ENCODE data around the gene CCDC172. TPM values are rescaled to one million over a fixed set of nuclear protein-coding genes. Genes with fewer than 3 reads are reported as not detected.

CCDC172 gene
- total and polyA plus RNA-seq, 2 of the 4 experiments (the other 2 are of a cell fraction), result not detected

GRCh38 chr10:116382290-116382689 is 58.0 kb downstream of the CCDC172 start:
- dilution Hi-C loops (cut with HindIII; ENCODE audit: low sequenced_read_pairs, unreplicated experiment), result no loop called here
- no TSS peak for BruUV-seq (replicated peaks)
- CTCF ChIA-PET, result no interaction called here

More at GRCh38 chr10:116382290-116382689, 58.0 kb downstream of the CCDC172 start:
- Histone ChIP-seq H3K14ac (replicated peaks; ENCODE audit: low read depth, low read length) (no peak overlapping the region), H3K27me3 (ENCODE audit: control insufficient read depth, insufficient read depth, low read length) (no peaks in the 10 kb centered on the region), H3K4ac (ENCODE audit: low read depth, low read length) (no peak overlapping the region), H4K91ac (ENCODE audit: insufficient read depth, low read depth, low read length) (no peak overlapping the region), H2BK15ac (ENCODE audit: low read depth, low read length) (no peak overlapping the region), H2AK9ac (replicated peaks; ENCODE audit: low read depth, low read length, poor library complexity) (no peak overlapping the region), H4K20me1 (ENCODE audit: insufficient read depth, low read length) (no peaks in the 10 kb centered on the region), H3K4me1 (ENCODE audit: control insufficient read depth, insufficient read depth, low read length) (no peaks in the 10 kb centered on the region), H3K79me1 (ENCODE audit: low read depth in 1 of 2, low read length in 2 of 2) (no peaks in the 10 kb centered on the region), H3K18ac (ENCODE audit: low read depth, low read length) (no peak overlapping the region), H4K8ac (ENCODE audit: low read depth in 2 of 2, low read length in 2 of 2) (no peak overlapping the region), H3K9me3 (ENCODE audit: control insufficient read depth, insufficient read depth, low read length) (no peaks in the 10 kb centered on the region), H3K4me3 (ENCODE audit: insufficient read depth, low read depth, low read length) (no peak overlapping the region), H3K4me2 (ENCODE audit: low read depth, low read length) (no peak overlapping the region), H2BK120ac (ENCODE audit: low read depth, low read length) (no peak overlapping the region), H4K5ac (ENCODE audit: low read depth, low read length) (no peak overlapping the region), H2BK20ac (ENCODE audit: low read depth, low read length) (no peak overlapping the region), H3K23ac (ENCODE audit: low read depth, low read length) (no peak overlapping the region), H3K9me1 (ENCODE audit: insufficient read depth, low read length) (no peaks in the 10 kb centered on the region), H3K56ac (ENCODE audit: extremely low read depth, insufficient read depth, low read length) (no peak overlapping the region), H3K36me3 (ENCODE audit: control insufficient read depth, insufficient read depth, low read length) (no peaks in the 10 kb centered on the region), H3K9ac (ENCODE audit: low read depth, low read length) (no peak overlapping the region), H3K27ac (ENCODE audit: insufficient read depth, low read length) (no peak overlapping the region), H2AFZ (replicated peaks; ENCODE audit: low read length, poor library complexity) (no peak overlapping the region), H2AK5ac (ENCODE audit: low read depth, low read length) (no peak overlapping the region), H2BK5ac (ENCODE audit: low read depth, low read length, poor library complexity, severe bottlenecking) (no peak overlapping the region)
- DNase-seq, result no peak
- in situ Hi-C loops (cut with MboI; ENCODE audit: low sequenced_read_pairs) (loop anchor here (25.0 kb wide), 1 partner anchor 1020 kb away; no protein-coding TSS in a partner anchor), intact Hi-C loops (cut with micrococcal nuclease) (loop anchor here (10.0 kb wide), 1 partner anchor 1207 kb away; no protein-coding TSS in a partner anchor)
- POLR2A ChIA-PET (ENCODE audit: unreplicated experiment), result no interaction called here
- TF ChIP-seq SMC3 (IDR thresholded peaks at IDR 0.05; ENCODE audit: low read depth, low read length) (no peak), CTCF (conservative IDR thresholded peaks at IDR 0.05; ENCODE audit: low read depth, low read length) (no peak), NFE2L2 (IDR thresholded peaks at IDR 0.05; ENCODE audit: low read depth, low read length) (no peak), CHD1 (IDR thresholded peaks at IDR 0.05; ENCODE audit: low read depth, low read length) (no peak), RAD21 (IDR thresholded peaks at IDR 0.05; ENCODE audit: low read length) (no peak), BHLHE40 (IDR thresholded peaks at IDR 0.05; ENCODE audit: low read depth, low read length) (no peak)
- no peak for ATAC-seq (ENCODE audit: low read depth)
- WGBS, 2 experiments (ENCODE audit: extremely low coverage in 2 of 2, insufficient read length in 1 of 2), result no CpG with 5 or more reads among the region's 5 CpGs

Measured in IMR-90 (cell line).